IMR-90 (cell line): ENCODE data around the gene OR5C1.

Experiments used
- CEBPB ChIP-seq: IDR thresholded peaks from 2 replicates; pipeline ENCODE4 v1.6.1; 2012; ENCODE audit warnings: low read depth, low read length, improper control_type of control experiment
- CHD1 ChIP-seq: IDR thresholded peaks from 2 replicates; pipeline ENCODE4 v1.6.1; 2012; ENCODE audit warnings: low read depth, low read length, improper control_type of control experiment
- FOS ChIP-seq: fragments of 150-350 bp; IDR thresholded peaks from 2 replicates; pipeline ENCODE4 v1.6.1; 2016; ENCODE audit warnings: low read depth, low read length
- MAZ ChIP-seq: IDR thresholded peaks from 2 replicates; pipeline ENCODE4 v1.6.1; 2012; ENCODE audit warnings: low read depth, mild to moderate bottlenecking, low read length, improper control_type of control experiment, moderate library complexity, borderline replicate concordance
- POLR2A ChIP-seq: IDR thresholded peaks from 2 replicates; pipeline ENCODE4 v1.6.1; 2012; ENCODE audit warnings: mild to moderate bottlenecking, low read depth, low read length
- RAD21 ChIP-seq: IDR thresholded peaks from 2 replicates; pipeline ENCODE4 v1.6.1; 2012; ENCODE audit warnings: low read length, improper control_type of control experiment
- SMC3 ChIP-seq: fragments of 150-350 bp; IDR thresholded peaks from 2 replicates; pipeline ENCODE4 v1.6.1; 2016; ENCODE audit warnings: low read depth, mild to moderate bottlenecking, antibody characterized with exemption, low read length, moderate library complexity
- TF ChIP-seq, protein P1 (sequence below): conservative IDR thresholded peaks from 2 replicates; pipeline ENCODE4 v1.5.1; 2012; ENCODE audit warnings: mild to moderate bottlenecking, low read depth, low read length, improper control_type of control experiment

- no peak for TF ChIP-seq POLR2A
- TF ChIP-seq CEBPB: no peak
- TF ChIP-seq, protein P1, sequence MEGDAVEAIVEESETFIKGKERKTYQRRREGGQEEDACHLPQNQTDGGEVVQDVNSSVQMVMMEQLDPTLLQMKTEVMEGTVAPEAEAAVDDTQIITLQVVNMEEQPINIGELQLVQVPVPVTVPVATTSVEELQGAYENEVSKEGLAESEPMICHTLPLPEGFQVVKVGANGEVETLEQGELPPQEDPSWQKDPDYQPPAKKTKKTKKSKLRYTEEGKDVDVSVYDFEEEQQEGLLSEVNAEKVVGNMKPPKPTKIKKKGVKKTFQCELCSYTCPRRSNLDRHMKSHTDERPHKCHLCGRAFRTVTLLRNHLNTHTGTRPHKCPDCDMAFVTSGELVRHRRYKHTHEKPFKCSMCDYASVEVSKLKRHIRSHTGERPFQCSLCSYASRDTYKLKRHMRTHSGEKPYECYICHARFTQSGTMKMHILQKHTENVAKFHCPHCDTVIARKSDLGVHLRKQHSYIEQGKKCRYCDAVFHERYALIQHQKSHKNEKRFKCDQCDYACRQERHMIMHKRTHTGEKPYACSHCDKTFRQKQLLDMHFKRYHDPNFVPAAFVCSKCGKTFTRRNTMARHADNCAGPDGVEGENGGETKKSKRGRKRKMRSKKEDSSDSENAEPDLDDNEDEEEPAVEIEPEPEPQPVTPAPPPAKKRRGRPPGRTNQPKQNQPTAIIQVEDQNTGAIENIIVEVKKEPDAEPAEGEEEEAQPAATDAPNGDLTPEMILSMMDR: no peak
- no peak for TF ChIP-seq FOS
- TF ChIP-seq RAD21: no peak
- TF ChIP-seq MAZ: no peak
- TF ChIP-seq SMC3: no peak
- TF ChIP-seq CHD1: no peak
Observed at GRCh38 chr9:122742003-122742402, 46.7 kb upstream of the OR5C1 start, which contains the start of gene OR1L6.
